H1 (cell line): Measurements from ENCODE around the gene RBM38. TPM values are rescaled to one million over a fixed set of nuclear protein-coding genes. Genes with fewer than 3 reads are reported as not detected.

ENCODE experiments used
- ATF2 ChIP-seq: IDR thresholded peaks from 2 replicates; pipeline ENCODE4 v1.6.1; 2012; ENCODE audit warnings: low read length, inconsistent platforms
- BRCA1 ChIP-seq: IDR thresholded peaks from 2 replicates; pipeline ENCODE4 v1.6.1; 2012; ENCODE audit warnings: low read depth, low read length, improper control_type of control experiment
- CREB1 ChIP-seq: IDR thresholded peaks from 2 replicates; pipeline ENCODE4 v1.6.1; 2012; ENCODE audit warnings: inconsistent platforms
- EZH2 ChIP-seq: fragments of 200-600 bp; sonication (generic); IDR thresholded peaks from 2 replicates; pipeline ENCODE4 v1.7.1; 2012; ENCODE audit warnings: low read depth, mild to moderate bottlenecking, moderate library complexity, low read length, inconsistent platforms; ENCODE audit not compliant: severe bottlenecking
- FOSL1 ChIP-seq: IDR thresholded peaks from 2 replicates; pipeline ENCODE4 v1.6.1; 2011; ENCODE audit warnings: mild to moderate bottlenecking, low read depth, low read length, moderate library complexity; ENCODE audit not compliant: insufficient read depth
- HDAC6 ChIP-seq: IDR thresholded peaks from one replicate; pipeline ENCODE4 v1.7.1; 2012; ENCODE audit warnings: low read depth, mild to moderate bottlenecking, inconsistent platforms, low read length, moderate library complexity
- MAFK ChIP-seq: IDR thresholded peaks from 2 replicates; pipeline ENCODE4 v1.6.1; 2012; ENCODE audit warnings: low read depth, mild to moderate bottlenecking, improper control_type of control experiment, low read length
- POLR2A ChIP-seq, 2 experiments: IDR thresholded peaks; 1 replicate in 1 of 2; 2 replicates in 1 of 2; pipeline ENCODE4 v1.6.1; 2011; ENCODE audit warnings: low read depth in 2 of 2, low read length in 2 of 2, mild to moderate bottlenecking in 2 of 2; ENCODE audit errors: control extremely low read depth in 1 of 2
- POU5F1 ChIP-seq: IDR thresholded peaks from 2 replicates; pipeline ENCODE4 v1.6.1; 2011; ENCODE audit warnings: low read depth, mild to moderate bottlenecking, low read length, moderate library complexity
- RFX5 ChIP-seq: IDR thresholded peaks from 2 replicates; pipeline ENCODE4 v1.6.1; 2011; ENCODE audit warnings: low read depth, low read length, improper control_type of control experiment, borderline replicate concordance
- SIRT6 ChIP-seq: IDR thresholded peaks from one replicate; pipeline ENCODE4 v1.7.1; 2012; ENCODE audit warnings: low read length, inconsistent platforms
- SP4 ChIP-seq: IDR thresholded peaks from 2 replicates; pipeline ENCODE4 v1.6.1; 2012; ENCODE audit warnings: low read length, inconsistent platforms
- polyA plus RNA-seq, 7 experiments: library from polyadenylated mRNA; depleted of rRNA in 3 of 7; stranded (reverse) in 5 of 7; unstranded in 2 of 7; fragments of >200 nt in 5 of 7; fragments of 200-250 nt in 2 of 7; gene quantifications; 1 replicate in 5 of 7; 2 replicates in 1 of 7; 4 replicates in 1 of 7; pipeline versions ENCODE4 v1.2.1 to v1.2.3, GENCODE V29; 2011 to 2013; ENCODE audit warnings: missing spikeins in 2 of 7, mixed read lengths in 2 of 7
- total RNA-seq: library from RNA; stranded (reverse); fragmentation: NEBNext Ultra II Directional; extraction: Animal tissue kit (Norgen Biotek cat#: 25700); gene quantifications from 2 replicates; pipeline ENCODE4 v1.2.1, GENCODE V29; 2021
- TF ChIP-seq, protein P1 (sequence below): IDR thresholded peaks from 2 replicates; pipeline ENCODE4 v1.6.1; 2011; ENCODE audit warnings: low read length, improper control_type of control experiment

Gene RBM38
- total and polyA plus RNA-seq, 2 of the 8 experiments (the other 6 are each of a cell fraction or from before 2014, with no cell fraction given): 57.7 to 109 TPM

- TF ChIP-seq, protein P1, sequence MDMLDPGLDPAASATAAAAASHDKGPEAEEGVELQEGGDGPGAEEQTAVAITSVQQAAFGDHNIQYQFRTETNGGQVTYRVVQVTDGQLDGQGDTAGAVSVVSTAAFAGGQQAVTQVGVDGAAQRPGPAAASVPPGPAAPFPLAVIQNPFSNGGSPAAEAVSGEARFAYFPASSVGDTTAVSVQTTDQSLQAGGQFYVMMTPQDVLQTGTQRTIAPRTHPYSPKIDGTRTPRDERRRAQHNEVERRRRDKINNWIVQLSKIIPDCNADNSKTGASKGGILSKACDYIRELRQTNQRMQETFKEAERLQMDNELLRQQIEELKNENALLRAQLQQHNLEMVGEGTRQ: no peak
- TF ChIP-seq ATF2 (no peak), RFX5 (no peak), BRCA1 (no peak), HDAC6 (no peak), MAFK (no peak), CREB1 (no peak), POLR2A (IDR thresholded peaks at IDR 0.05; ENCODE audit: control extremely low read depth in 1 of 2, low read depth in 2 of 2, low read length in 2 of 2) (peak in 1 of 2 experiments; percentile 65; a peak in 2 of 3 replicates), SIRT6 (no peak), SP4 (no peak), FOSL1 (no peak), EZH2 (no peak), POU5F1 (no peak)
Observed at GRCh38 chr20:57389695-57390603, 1.2 kb upstream of the RBM38 start (continued).
